Stimulated activated CD8-positive, alpha-beta memory T cell treated with anti-CD3 and anti-CD28 coated beads, Interleukin-2, amount 100 ng/mL, for 48 hours (primary cell): Measurements from ENCODE around the gene FAM98C.
"Not testable (repeated sequence)": the region's sequence is repeated elsewhere in the genome, so short reads cannot be mapped to it uniquely, and the experiment has no call there.

Source experiments
- DNase-seq, 2 donors: peaks; one replicate each; pipeline ENCODE4 v3.0.0-alpha.2; 2020; ENCODE audit warnings: low read depth in 2 of 2

Gene FAM98C

DNA sequence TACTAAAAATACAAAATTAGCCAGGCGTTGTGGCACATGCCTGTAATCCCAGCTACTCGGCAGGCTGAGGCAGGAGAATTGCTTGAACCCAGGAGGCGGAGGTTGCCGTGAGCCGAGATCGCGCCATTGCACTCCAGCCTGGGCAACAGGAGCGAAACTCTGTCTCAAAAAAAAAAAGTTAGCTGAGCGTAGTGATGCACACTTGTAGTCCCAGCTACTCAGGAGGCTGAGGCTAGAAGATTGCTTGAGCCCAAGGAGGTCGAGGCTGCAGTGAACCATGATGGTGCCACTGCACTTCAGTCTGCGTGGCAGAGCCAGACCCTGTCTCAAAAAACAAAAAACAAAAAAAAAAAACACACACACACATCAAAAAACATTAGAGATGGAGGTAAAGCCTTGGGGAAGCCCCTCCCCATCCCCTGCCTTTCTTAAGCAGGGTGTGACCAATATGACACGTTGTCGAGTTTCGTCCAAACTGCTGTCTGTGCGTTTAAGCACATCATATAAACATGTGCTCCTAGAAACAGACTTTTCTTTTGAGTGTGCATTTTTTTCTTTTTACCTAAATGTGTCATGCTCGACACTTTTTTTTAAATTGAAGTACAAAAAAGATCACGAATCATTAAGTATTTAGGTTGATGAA is 24.3 kb downstream of the FAM98C start:
- DNase-seq: not testable (repeated sequence)

GRCh38 chr19:38429055-38429810 is 26.3 kb downstream of the FAM98C start:
- DNase-seq: no peak

DNA sequence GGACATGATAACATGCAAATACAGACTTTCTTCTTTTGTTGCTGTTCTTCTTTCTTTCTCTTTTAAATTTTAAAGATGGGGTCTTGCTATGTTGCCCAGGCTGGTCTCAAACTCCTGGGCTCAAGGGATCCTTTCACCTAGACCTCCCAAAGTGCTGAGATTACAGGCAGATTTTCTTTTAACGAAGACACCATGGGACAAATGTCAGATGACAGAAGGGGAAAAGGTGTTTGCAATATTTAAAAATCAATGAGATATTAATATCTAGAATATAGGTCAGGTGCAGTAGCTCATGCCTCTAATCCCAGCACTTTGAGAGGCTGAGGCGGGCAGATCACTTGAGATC is 26.9 kb downstream of the FAM98C start:
- DNase-seq: no peak

- no peak for DNase-seq
These were observed 28.0 kb downstream of the FAM98C start for GRCh38 chr19:38430931-38431330.

- peak; percentile 45 to 60 for DNase-seq
These were observed 30.4 kb downstream of the FAM98C start, which contains the start of gene RYR1 for GRCh38 chr19:38433268-38433733. Gene RYR1, plus strand, starts transcription at chr19:38433691. Its CDS starts 139 bp downstream, at chr19:38433830.

DNA sequence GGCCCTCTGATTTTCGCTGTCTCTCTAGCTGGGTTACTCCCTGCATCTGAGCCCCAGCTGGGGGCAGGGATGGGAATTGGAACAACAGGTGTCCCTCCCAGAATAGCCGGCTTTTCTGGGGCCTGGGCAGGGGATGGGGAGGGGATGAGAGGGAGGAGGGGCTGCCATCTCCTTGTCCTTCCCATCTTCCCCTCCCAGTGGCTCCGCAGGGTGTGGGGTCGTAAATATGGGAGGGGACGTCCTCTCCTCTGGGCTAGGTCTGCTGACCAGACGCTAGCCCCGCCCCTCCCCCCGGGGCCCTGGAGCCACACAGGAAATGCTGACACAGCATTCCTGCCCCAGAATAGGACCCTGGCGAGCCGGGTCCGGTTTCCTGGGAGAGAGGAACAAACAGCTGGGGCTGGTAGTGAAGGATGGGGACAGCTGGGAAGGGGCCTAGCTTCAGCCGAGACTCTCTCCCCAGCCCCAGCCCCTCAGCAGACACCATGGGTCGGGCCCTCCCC is 31.7 kb downstream of the FAM98C start:
- DNase-seq: no peak

DNA sequence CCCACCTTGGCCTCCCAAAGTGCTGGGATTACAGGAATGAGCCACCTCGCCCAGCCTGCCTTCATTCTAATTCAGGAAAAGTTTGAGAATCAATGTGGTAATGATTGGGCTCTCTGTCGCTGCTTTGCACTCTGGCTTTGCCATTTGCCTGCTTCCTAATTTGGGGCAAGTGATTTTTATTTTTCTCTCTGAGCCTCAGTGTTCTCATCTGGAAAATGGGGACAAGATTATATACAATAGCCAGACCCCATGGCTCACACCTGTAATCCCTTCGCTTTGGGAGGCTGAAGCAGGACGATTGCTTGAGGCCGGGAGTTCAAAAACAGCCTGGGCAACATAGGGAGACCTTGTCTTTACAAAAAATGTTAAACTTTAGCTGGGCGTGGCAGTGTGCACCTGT is 34.4 kb downstream of the FAM98C start:
- DNase-seq: no peak

GRCh38 chr19:38437917-38438316 is 35.0 kb downstream of the FAM98C start:
- no peak for DNase-seq

DNA sequence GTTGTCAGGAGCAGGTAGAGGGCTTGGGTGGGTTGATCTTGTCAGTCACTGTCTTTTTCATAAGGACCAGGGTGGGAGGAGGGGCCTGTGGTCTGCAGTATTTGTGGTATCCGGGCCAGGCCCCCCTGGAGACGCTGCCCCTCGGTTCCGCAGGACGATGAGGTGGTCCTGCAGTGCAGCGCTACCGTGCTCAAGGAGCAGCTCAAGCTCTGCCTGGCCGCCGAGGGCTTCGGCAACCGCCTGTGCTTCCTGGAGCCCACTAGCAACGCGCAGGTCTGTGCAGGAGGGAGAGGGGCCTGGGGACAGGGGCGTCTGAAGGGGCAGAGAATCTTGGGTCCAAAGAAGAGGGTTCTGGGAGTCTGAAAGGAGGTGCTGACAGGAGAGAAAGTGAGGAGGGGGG is 37.7 kb downstream of the FAM98C start:
- DNase-seq: no peak

- DNase-seq: no peak
These were observed 38.9 kb downstream of the FAM98C start for GRCh38 chr19:38441657-38442348.

GRCh38 chr19:38442736-38443135 is 39.8 kb downstream of the FAM98C start:
- no peak for DNase-seq

- DNase-seq: no peak
These were observed 40.6 kb downstream of the FAM98C start for GRCh38 chr19:38443458-38443999.

DNA sequence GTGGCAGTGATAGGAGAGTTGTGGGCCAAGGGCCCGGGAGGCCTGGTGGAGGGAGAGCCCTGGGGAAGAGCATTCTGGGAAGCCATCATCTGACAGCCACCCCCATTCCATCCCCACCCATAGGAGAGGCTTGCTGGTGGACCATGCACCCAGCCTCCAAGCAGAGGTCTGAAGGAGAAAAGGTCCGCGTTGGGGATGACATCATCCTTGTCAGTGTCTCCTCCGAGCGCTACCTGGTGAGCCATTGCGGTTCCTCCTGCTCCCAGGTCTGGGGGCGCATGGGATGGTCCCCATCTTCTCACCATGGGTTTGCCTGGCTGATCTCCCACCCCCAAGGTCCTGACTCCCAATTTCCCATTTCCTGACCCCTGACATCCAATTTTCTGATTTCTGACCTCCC is 41.1 kb downstream of the FAM98C start:
- no peak for DNase-seq

- no peak for DNase-seq
These were observed 42.5 kb downstream of the FAM98C start for GRCh38 chr19:38445362-38445761.

DNA sequence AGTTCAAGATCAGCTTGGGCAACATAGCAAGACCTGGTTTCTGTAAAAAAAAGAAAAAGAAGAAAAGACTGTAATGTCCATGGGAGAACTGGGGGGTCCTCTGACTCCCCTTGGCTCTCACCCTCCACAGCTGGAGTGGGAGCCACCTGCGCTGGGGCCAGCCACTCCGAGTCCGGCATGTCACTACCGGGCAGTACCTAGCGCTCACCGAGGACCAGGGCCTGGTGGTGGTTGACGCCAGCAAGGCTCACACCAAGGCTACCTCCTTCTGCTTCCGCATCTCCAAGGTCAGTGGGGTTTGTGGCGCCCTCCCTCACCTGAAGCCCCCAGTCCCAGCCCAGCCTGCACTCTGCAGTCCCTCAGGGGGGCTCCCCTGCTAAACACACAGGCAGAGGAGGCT is 45.3 kb downstream of the FAM98C start:
- no peak for DNase-seq

GRCh38 chr19:38449518-38449917 is 46.6 kb downstream of the FAM98C start:
- DNase-seq: no peak

DNA sequence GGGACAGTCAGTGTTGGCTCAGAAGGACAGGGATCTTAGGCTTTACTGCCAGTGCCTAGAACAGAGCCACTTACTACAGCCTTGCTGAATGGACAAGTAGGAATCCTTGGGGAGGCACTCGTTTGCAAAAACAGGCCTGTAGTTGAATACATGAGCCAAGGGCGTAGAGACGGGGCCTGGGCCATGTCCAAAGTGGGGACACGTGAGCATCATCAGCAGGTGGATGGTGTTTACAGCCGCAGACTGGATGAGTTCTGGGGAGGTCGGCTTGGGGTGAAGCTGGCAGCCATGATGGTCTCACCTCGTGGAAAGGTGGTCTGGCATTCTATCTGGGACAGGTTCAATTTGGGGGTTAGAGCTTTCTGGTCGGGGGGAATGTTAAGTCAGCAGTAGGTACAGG is 48.1 kb downstream of the FAM98C start:
- DNase-seq: no peak

GRCh38 chr19:38451629-38452028 is 48.7 kb downstream of the FAM98C start:
- DNase-seq: no peak

- DNase-seq: peak in 1 of 2 donors; percentile 8
These were observed 49.8 kb downstream of the FAM98C start for GRCh38 chr19:38452430-38453366.

DNA sequence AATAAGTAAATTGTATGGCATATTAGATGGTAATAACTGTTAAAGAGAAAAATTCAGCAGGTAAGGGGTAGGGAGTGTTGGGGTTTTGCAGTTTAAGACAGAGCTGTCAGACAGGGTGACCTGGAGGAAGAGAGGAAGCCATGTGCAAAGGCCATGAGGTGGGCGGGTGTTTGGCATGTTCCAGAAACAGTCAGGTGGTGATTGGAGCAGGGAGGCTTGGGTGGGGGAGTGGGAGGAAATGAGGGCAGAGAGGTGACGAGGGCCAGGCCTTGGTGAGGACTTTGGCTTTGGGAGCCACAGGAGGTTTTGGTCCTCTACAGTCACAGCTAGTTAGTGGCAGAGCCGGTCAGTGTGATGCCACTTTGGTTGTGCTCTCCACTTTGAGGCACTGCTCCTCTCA is 50.7 kb downstream of the FAM98C start:
- DNase-seq: no peak

DNA sequence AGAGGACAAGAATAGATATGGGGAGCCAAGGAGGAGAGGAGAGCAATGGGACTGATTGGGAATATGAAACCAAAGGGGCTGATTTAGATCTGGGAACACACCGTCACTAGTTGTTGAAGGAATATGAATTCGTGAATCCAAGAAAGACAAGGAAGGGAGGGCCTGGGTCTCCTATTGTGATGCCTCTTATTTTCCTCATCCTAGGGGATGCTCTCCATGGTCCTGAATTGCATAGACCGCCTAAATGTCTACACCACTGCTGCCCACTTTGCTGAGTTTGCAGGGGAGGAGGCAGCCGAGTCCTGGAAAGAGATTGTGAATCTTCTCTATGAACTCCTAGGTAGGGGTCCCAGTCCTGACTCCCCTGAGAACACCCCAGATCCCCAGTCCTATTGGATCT is 52.1 kb downstream of the FAM98C start:
- DNase-seq: no peak
